HFF-Myc (cell line): ENCODE measurements around the gene EPB41L4A.
"Not testable (repeated sequence)": the region's sequence is repeated elsewhere in the genome, so short reads cannot be mapped to it uniquely, and the experiment has no call there.

Experiments used
- DNase-seq: peaks from one replicate; pipeline ENCODE4 v3.0.0-alpha.2; 2011; ENCODE audit warnings: low read depth; ENCODE audit errors: extremely low read depth
- H3K4me3 ChIP-seq: replicated peaks from 2 replicates; pipeline ENCODE4 v1.5.1; 2011; ENCODE audit warnings: low read depth, mild to moderate bottlenecking, control low read depth, low read length
- CTCF ChIP-seq: IDR thresholded peaks from 2 replicates; pipeline ENCODE4 v1.5.1; 2012; ENCODE audit warnings: mild to moderate bottlenecking, low read depth, low read length, control low read depth; ENCODE audit errors: missing control alignments

Gene EPB41L4A

GRCh38 chr5:112397690-112398089 is 21.4 kb downstream of the EPB41L4A start:
- TF ChIP-seq CTCF: no peak
- H3K4me3 ChIP-seq: no peak overlapping the region
- DNase-seq: no peak

- no peak overlapping the region for H3K4me3 ChIP-seq
- DNase-seq: no peak
- TF ChIP-seq CTCF: no peak
Observed at GRCh38 chr5:112396430-112396829, 22.6 kb downstream of the EPB41L4A start.

- DNase-seq, H3K4me3 ChIP-seq: not testable (repeated sequence)
Observed at GRCh38 chr5:112395299-112395698, 23.8 kb downstream of the EPB41L4A start.

- H3K4me3 ChIP-seq: no peak overlapping the region
- no peak for DNase-seq
- TF ChIP-seq CTCF: no peak
Observed at GRCh38 chr5:112390327-112390726, 28.8 kb downstream of the EPB41L4A start.

GRCh38 chr5:112388739-112389138 is 30.3 kb downstream of the EPB41L4A start:
- DNase-seq: no peak
- TF ChIP-seq CTCF: no peak
- H3K4me3 ChIP-seq: no peak overlapping the region

- H3K4me3 ChIP-seq: no peak overlapping the region
- no peak for TF ChIP-seq CTCF
- no peak for DNase-seq
Observed at GRCh38 chr5:112388074-112388473, 31.0 kb downstream of the EPB41L4A start.

- no peak overlapping the region for H3K4me3 ChIP-seq
- no peak for DNase-seq
- no peak for TF ChIP-seq CTCF
Observed at GRCh38 chr5:112386766-112387165, 32.3 kb downstream of the EPB41L4A start.
